ENCODE results near the gene ETHE1. TPM values are rescaled to one million over a fixed set of nuclear protein-coding genes. Genes with fewer than 3 reads are reported as not detected.
A peak's percentile ranks its signal among the peaks of the same experiment; 100 is the strongest.
"Not testable (repeated sequence)": the region's sequence is repeated elsewhere in the genome, so short reads cannot be mapped to it uniquely, and the experiment has no call there.

ETHE1 gene
- polyA plus RNA-seq, 1 donor, result 18.0 TPM

DNA sequence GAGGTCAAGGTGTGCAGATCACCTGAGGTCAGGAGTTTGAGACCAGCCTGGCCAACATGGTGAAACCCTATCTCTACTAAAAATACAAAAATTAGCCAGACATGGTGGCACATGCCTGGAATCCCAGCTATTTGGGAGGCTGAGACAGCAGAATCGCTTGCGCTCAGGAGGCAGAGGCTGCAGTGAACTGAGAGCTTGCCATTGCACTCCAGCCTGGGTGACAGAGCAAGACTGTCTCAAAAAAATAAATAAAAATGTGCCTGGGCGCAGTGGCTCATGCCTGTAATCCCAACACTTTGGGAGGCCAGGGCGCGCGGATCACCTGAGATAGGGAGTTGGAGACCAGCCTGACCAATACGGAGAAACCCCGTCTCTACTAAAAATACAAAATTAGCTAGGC is 3.3 kb downstream of the ETHE1 start:
- not testable (repeated sequence) for DNase-seq

DNA sequence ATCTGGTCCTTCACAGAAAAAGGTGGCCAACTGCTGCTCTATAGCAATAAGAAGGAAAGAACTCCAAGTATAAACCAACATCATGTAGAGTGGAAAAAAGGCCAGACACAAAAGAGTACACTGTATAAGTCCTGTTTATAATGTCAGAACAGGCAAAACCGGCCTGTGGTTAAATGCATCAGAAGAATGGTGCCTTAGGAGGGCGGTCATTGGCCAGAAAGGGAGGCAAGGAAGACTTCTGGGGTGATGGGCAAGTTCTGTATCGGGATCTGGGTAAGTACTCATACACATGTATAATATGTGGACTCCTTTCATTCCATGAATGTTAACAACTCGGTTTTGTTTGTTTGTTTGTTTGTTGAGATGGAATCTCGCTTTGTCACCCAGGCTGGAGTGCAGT is 4.1 kb downstream of the ETHE1 start:
- no peak for DNase-seq

DNA sequence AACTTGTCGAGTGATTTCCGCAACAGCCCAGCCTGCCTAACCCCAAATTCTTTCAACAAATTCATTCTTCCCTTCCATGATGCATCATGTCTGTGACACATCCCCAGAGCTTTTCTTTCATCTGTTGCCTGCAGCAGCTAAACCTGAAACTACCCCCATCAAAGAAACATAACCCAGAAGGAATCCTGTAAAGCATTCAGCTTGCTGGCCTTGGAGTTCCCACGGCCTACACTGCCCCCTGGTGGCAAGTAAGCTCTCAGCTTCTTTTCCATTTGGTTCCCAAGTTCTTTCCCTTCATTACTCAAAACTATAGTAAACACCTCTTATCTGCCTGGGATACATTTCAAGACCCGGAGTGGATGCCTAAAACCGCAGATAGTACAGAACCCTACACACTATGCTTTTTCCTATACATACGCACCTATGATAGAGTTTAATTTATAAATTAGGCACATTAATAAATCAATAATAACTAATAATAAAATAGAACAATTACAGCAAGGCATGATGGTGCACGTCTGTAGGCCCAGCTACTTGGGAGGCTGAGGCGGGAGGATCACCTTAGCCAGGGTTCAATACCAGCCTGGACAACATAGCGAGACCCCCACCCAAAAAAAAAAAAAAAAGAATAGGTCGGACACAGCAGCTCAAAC is 7.4 kb downstream of the ETHE1 start:
- peak; percentile 86 for DNase-seq

DNA sequence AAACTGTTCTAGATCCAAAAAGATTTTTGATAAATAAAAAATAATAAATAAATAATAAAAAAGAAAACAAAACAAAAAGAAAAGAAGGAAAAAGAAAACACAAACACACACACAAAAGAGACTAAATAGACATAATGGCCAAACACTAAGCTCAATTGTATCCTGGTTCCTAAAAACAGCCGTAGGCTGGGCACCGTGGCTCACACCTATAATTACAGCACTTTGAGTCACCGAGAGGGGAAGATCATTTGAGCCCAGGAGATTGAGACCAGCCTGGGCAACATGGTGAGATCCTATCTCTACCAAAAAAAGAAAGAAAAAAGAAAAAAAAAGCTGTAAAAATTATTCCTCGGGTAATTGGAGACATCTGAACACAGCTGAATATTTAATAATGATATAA is 8.9 kb downstream of the ETHE1 start:
- DNase-seq, result no peak

DNA sequence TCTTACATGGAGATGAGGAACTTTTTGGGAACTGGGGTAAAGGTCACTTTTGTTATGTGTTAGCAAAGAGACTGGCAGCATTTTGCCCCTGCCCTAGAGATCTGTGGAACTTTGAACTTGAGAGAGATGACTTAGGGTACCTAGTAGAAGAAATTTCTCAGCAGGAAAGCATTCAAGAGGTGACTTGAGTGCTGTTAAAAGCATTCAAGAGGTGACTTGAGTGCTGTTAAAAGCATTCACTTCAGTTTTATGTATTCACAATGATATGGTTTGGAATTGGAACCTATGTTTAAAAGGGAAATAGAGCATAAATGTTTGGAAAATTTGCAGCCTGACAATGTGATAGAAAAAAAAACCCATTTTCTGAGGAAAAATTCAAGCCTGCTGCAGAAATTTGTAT is 14.6 kb downstream of the ETHE1 start:
- DNase-seq, result not testable (repeated sequence)

DNA sequence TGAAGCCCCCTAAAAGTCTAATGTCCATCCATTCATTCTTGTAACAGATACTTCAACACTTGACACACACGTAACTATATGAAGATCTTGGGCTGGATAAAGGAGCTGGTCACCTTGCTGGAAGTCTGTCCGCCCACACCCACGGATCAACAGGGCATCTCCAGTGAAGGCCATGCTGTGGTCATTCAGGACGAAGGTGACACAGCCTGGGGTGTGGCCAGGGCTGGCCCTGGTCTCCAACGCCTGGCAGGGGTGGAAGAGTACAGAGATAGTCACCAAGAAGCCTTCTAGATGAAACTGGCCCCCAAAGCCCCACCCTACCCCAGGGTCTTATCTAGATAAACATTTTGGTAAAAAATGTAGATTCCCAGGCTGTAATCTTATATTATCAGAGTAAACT is 15.7 kb downstream of the ETHE1 start:
- no peak for DNase-seq

DNA sequence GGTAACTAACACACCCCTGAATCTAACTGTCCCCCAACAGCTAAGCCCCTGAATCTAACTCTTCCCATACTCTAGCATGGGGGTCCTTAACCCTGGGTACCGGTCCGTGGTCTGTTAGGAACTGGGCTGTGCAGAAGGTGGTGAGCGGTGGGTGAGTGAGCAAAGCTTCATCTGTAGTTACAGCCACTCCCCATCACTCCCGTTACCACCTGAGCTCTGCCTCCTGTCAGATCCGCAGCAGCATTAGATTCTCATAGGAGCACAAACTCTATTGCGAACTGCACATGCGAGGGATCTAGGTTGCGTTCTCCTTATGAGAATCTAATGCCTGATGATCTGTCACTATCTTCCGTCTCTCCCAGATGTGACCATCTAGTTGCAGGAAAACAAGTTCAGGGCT is 16.3 kb downstream of the ETHE1 start:
- no peak for DNase-seq

DNA sequence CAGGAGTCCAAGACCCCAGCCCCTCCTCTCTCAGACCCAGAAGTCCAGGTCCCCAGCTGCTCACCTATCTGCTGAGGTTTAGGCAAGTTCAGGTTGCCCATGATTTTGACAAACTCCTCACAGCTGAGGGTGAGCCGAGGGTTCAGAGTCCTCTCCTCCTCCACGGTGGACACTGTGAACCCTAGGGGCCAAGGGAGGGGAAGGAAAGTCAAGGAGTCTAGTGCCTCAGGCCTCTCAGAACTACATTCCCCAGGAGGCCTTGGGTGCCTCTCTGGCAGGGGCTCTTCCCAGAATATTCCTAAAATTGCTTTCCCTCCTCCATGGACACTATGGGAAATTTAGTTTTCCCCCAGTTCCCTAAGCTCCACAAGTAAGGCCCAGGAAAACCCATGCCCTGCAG is 19.1 kb downstream of the ETHE1 start:
- no peak for DNase-seq

DNA sequence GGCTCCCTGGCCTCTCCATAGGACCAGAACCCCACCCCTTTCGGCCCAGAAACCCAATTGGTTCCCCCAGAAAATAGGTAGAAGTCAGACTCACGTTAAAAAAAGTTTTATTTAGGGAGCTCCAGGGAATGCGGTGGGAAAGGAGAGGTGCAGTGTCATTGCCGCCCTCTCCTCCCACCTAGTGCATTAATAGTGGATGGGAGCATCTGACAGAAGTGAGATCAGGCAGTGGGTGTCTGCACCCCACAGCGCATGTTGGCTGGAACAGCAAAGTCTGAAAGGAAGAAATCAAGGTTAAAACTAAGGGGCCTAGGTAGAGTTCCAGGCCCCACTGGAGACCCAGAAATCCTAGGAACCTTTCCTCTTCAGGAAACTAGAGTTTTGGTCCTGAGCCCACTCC is 20.4 kb downstream of the ETHE1 start:
- DNase-seq, result no peak

DNA sequence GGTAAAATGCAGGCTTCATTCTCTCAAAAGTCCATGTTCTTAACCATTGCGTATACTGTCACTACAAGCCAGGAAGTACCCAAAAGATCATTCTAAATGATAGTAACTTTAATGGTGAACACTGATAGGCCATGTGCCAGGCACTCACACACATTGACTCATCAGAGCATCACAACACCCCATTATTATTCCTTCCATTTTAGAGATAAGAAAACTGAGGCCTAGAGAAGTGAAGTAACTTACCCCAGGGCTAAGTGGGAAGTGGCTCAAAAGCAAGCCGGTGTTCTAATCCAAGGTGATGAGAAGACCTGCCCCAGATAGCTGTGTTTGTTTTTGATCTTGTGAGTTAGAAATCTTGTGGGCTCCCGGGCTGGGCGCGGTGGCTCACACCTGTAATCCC is 21.1 kb downstream of the ETHE1 start:
- no peak for DNase-seq

DNA sequence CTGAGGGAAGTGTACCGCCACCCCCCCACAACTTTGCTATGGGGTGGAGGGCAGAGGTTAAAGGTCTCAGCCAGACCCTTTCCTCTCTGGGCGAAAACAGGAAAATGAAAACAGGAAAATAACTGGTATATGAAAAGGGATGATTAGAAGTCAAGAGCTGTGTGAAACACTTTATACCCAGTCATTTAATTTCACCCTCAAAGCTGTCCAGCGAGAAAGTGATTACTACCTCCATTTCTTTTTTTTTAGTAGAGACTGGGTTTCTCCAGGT is 21.9 kb downstream of the ETHE1 start:
- no peak for DNase-seq

DNA sequence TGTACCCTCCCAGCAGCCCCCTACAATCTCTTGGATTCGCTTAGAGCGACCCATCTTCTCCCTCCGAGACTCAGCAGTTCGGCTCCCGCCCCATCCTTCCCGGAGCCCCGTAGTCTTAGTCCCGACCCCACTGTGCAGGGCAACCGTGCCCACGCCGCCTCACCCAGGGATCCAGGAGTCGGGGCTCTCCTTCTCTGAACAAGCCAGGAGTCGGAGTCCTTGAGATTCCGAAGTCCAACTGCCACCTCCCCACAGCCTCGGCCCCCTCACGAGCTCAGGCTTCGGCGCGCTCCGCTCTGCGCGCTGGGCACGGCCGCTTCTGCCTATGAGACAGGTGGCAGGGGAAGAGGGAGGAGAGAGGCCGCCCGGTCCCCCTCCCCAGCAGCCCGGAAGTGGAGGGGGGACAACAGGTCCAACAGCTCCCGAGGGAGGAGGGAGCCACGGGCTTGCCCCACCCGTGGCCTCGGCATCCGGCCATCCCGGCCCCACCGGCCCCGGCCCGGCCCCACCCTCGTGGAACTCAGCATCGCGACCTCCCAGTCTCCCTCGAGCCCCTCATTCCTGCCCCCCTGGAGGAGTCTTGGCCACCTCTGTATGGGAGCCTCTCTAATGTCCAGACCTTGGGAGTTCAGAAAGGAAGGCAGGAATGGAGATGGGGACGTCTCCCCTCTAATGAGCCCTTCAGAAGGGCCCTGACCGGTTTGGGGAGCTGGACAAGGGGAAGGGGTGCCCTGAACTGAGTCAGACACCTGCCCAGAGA is 22.4 kb downstream of the ETHE1 start, which contains the start of gene PHLDB3:
TSS of gene PHLDB3 (minus strand) at position 321 of the 760 bp plus-strand sequence. CDS start 628 bp downstream, outside the sequence.
- DNase-seq, result peak; percentile 34

DNA sequence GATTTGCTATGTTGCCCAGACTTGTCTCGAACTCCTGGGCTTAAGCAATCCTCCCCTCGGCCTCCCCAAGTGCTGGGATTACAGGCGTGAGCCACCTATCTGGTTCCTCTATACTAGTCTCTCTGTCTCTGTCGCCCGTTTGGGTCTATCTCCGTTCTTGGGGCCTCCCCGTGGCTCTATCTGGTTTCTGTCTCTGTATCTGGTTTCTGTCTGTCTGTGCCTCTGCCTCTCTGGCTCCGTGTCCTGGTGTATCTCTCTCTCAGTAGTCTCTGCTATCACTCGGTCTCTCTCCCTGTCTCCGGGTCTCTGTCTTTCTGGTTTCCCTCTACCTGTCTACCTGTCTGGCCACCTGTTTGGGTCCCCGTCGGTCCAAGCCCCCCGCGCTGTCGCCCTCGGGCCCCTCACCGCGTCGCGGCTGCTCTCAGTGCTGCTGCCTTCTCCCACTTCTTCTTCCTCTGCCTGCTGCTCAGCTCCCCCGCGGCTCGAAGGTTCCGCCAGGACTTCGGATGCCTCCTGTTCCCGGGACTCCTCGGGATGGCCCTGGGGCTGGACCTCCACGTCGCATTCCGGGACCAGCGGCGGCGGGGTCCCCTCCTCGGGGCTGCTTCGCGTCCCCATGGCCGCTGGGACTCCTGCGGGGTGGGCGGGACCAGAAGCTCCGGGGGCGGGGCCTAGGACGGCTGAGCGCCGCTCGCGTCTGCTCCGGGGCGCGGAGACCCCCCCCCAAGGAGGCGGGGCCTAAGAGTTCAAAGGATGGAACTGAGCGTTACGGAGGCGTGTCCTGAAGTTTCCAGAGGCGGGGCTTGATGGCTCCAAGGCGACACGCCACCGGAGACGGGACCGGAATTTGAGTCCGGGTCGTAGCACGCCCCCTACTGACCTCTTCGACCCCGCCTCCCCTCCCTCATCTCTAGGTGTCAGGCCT is 23.2 kb downstream of the ETHE1 start:
- peak; percentile 94 for DNase-seq

DNA sequence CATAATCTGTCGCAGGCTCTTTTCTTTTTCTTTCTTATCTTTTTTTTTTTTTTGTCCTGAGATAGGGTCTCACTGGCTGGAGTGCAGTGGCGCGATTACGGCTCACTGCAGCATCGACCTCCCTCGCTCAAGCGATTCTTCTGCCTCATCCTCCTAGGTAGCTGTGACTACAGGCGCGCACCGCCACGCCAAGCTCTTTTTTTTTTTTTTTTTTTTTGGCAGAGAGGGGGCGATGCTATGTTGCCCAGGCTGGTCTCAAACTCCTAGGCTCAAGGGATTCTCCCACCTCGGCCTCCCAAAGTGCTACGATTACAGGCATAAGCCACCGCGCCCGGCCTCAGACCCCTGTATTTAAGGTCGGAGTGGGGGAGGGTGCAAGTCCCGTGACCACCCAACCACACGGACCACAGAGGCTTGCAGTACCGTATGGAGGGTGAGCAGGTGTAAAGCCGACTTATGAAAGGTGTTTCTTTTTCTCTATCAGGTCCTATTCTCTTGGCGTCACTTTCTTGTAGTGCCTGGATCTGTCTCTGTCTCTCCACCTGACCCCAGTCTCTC is 24.5 kb downstream of the ETHE1 start:
- no peak for DNase-seq

DNA sequence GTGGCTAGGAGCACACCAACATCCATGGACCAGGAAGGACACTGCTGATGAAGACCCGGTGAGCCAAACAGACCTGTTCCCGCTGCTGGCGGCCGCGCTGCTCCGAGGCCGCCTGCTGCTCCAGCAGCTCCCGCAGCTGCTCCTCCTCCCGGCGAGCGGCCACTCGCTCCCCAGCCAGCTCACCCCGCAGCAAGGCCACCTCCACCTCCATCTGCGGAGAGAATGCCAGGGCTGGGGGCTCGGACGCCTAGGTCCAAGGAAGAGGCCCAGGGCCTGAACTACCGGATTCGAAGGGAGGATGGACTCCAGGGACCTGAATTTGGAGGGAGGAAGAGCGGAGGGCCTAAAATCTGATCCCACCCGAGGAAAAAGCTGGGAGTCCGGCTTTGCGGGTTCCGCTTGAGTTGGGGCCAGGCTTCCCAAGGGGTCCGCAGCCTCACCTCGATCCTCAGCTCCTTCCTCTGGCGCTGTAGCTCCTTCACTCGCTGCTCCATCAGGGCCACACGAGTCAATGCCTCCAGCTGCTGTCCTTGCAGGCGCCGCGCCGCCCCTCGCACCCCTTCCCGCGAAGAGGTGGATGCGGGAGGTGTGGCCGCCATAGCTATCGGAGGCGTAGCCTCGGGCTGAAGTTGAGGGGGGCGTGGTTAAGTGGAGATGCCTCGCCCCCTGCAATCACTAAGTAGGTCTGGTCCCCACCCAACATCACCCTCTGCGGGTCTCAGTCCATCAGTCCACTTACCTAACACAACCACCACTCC is 25.2 kb downstream of the ETHE1 start:
- DNase-seq, result no peak

DNA sequence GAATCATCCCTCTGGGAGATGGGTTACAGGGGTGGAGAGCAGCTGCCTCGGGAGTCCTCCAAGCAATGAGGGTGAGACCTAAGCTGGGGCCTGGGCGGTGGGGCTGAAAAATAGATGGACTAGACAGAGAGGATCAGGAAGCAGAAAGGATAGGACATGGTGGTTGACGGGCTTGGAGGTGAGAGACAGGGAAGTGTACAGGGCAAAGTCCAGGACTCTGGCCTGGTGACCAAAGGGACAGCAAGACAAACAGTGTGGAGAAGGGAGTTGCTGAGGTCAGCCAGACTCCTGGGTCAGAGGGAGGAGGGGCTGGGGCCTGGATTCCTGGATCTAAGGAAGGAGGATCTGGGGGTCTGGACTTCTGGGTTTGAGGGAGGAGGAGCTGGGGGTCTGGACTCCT is 28.0 kb downstream of the ETHE1 start:
- no peak for DNase-seq

DNA sequence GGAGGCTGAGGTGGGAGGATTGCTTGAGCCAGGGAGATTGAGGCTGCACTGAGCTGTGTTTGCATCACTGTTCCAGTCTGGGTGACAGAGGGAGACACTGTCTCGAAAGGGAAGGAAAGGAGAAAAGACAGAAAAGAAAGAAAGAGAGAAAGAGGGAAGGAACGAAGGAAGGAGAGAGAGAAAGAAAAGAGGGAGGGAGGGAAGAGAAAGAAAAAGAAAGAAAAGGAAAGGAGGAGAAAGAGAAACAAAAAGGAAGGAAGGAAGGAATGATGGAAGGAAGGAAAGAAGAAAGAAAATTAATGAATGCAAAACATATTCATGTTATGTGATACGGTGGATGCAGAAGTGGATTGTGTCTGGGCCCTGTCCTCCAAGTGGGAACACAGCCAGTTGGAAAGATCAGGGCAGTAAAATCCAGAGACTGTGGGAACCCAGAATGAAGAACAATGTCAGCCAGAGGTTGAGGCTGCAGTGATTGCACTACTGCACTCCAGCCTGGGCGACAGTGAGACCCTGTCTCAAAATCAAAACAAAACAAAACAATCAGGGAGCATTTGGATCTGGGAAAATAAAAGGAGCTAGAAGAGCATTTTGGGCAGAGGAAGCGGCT is 28.7 kb downstream of the ETHE1 start:
- peak; percentile 81 for DNase-seq

DNA sequence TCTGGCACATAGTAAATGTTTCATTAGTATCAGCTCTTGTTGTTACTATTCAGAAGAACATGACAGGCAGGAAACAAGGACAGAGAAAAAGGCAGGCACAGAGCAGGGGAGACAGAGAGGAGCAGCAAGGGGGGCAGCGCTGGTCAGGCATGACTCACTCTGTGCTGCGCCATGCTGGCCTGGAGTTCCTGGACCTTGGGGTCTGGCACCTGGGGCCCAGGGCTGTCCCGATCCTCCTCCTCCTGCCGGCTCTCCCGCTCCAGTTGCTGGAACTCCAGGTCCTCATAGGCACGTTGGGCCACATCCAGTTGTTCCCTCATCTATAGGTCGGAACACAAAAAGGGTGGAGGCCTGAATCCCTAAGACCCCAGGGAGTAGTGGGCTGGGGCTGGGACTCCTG is 30.0 kb downstream of the ETHE1 start:
- no peak for DNase-seq

DNA sequence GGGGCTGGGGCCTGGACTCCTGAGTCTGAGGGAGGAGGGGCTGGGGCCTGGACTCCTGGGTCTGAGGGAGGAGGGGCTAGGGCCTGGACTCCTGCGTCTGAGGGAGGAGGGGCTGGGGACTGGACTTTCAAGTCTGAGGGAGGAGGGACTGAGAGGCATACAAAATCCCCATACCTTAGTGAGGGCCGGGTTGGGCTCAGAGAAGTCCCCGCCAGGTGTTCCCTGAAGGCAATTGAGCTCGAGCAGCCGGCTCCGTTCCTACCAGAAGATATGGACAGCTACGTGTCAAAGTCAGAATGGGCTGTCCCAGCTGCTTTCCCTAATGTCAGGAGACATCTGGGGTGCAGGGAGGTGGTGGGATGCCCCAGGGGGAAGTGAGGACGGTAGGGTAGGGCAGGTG is 31.9 kb downstream of the ETHE1 start:
- no peak for DNase-seq

DNA sequence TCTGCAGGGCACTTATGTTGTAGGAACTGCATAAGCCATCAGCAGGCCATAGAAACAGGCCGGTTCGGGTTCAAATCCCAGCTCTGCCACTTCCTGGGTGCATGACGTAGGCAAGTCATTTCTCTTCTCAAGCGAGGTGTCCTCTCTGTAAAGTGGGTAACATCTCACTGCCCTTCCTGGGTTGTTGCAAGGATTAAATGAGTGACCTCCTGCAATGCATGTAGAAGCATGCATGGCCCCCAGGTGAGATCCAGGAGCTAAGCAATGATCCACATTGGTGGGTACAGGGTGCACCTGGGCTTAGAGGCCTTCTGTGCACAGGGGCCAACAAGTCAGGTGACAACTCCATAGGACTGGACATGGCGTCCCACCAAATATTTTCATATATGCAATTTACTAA is 36.2 kb downstream of the ETHE1 start:
- no peak for DNase-seq

DNA sequence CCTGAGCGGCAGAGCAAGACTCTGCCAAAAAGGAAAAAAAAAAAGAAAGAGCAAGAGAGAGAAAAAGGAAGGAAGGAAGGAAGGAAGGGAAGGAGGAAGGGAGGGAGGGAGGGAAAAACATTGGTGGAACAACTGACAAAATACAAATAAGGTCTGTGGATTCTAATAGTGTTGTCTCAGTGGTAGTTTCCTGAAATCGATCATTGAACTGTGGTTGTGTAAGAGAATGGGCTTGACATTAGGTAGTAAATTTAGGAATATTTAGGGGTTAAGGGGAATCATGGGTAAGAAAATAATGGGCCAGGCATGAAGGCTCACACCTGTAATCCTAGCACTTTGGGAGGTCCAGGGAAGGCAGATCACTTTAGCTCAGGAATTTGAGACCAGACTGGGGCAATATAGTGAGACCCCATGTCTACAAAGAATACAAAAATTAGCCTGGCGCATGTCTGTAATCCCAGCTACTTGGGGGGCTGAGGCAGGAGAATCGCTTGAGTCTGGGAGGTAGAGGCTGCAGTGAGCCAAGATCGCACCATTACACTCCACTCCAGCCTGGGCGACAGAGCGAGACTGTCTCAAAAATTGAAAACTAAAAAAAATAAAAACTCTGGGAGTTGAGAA is 36.9 kb downstream of the ETHE1 start:
- no peak for DNase-seq
